Mesodermal cell (in vitro differentiated cells): ENCODE results near the gene ZNF410.
A peak's percentile ranks its signal among the peaks of the same experiment; 100 is the strongest.
"Not testable (repeated sequence)": the region's sequence is repeated elsewhere in the genome, so short reads cannot be mapped to it uniquely, and the experiment has no call there.

Source experiments
- H3K27ac ChIP-seq: 2 replicates; pipeline ENCODE4 v1.7.0; 2013; ENCODE audit warnings: mild to moderate bottlenecking, low read depth, low read length, moderate library complexity; ENCODE audit not compliant: severe bottlenecking
- H3K36me3 ChIP-seq: 2 replicates; pipeline ENCODE4 v1.7.1; 2013; ENCODE audit warnings: mild to moderate bottlenecking, low read length, moderate library complexity; ENCODE audit not compliant: control insufficient read depth, insufficient read depth
- H3K4me1 ChIP-seq: one replicate; pipeline ENCODE4 v1.7.1; 2013; ENCODE audit warnings: mild to moderate bottlenecking, low read length; ENCODE audit not compliant: insufficient read depth, control insufficient read depth, poor library complexity, severe bottlenecking
- H3K4me3 ChIP-seq: 2 replicates; pipeline ENCODE4 v1.7.0; 2013; ENCODE audit warnings: low read length, control low read depth, mild to moderate bottlenecking; ENCODE audit not compliant: insufficient read depth, poor library complexity, severe bottlenecking; ENCODE audit errors: extremely low read depth
- H3K9me3 ChIP-seq: 2 replicates; pipeline ENCODE4 v1.7.1; 2013; ENCODE audit warnings: mild to moderate bottlenecking, low read length, moderate library complexity; ENCODE audit not compliant: control insufficient read depth
- WGBS, 2 experiments: methylation state at CpG; one replicate each; pipeline ENCODE4 v1.1.5; 2013; ENCODE audit warnings: missing lambda C conversion rate in 2 of 2; ENCODE audit not compliant: insufficient coverage in 2 of 2; 5-methylcytosine and 5-hydroxymethylcytosine counted together

Gene ZNF410

GRCh38 chr14:73862480-73862879 lies 24.2 kb upstream of the ZNF410 start:
- Histone ChIP-seq H3K9me3 (no peaks in the 10 kb centered on the region), H3K4me3 (no peak overlapping the region), H3K36me3 (peaks cover 31% of the 10 kb centered on the region), H3K27ac (no peak overlapping the region), H3K4me1 (no peaks in the 10 kb centered on the region)
- WGBS, 2 experiments, result 96 to 100% methylated on average over 1 to 5 of the region's 8 CpGs

GRCh38 chr14:73863209-73863608 lies 23.4 kb upstream of the ZNF410 start:
- Histone ChIP-seq H3K27ac (no peak overlapping the region), H3K36me3 (peaks cover 35% of the 10 kb centered on the region), H3K4me1 (no peaks in the 10 kb centered on the region), H3K4me3 (no peak overlapping the region), H3K9me3 (no peaks in the 10 kb centered on the region)
- WGBS, 2 experiments, result no CpG with 5 or more reads among the region's 2 CpGs

GRCh38 chr14:73865534-73866113 lies 21.0 kb upstream of the ZNF410 start:
- Histone ChIP-seq H3K9me3 (no peaks in the 10 kb centered on the region), H3K27ac (no peak overlapping the region), H3K36me3 (peaks cover 31% of the 10 kb centered on the region), H3K4me1 (no peaks in the 10 kb centered on the region), H3K4me3 (no peak overlapping the region)
- WGBS, 2 experiments, result 95 to 96% methylated on average over 3 to 5 of the region's 8 CpGs

GRCh38 chr14:73869754-73870153 lies 16.9 kb upstream of the ZNF410 start:
- not testable (repeated sequence) for H3K4me3 ChIP-seq
- WGBS, 2 experiments, result 96 to 98% methylated on average over 10 of the region's 11 CpGs

GRCh38 chr14:73870525-73871235 lies 16.0 kb upstream of the ZNF410 start:
- Histone ChIP-seq H3K4me1 (no peaks in the 10 kb centered on the region), H3K4me3 (no peak overlapping the region)
- WGBS, 2 experiments, result no CpG with 5 or more reads among the region's 2 CpGs

More at GRCh38 chr14:73869754-73870153, 16.9 kb upstream of the ZNF410 start:
- H3K4me1 ChIP-seq, H3K27ac ChIP-seq, H3K9me3 ChIP-seq: not testable (repeated sequence)
- H3K36me3 ChIP-seq, result peaks cover 26% of the 10 kb centered on the region

GRCh38 chr14:73873660-73874059 lies 13.0 kb upstream of the ZNF410 start:
- Histone ChIP-seq H3K9me3 (no peaks in the 10 kb centered on the region), H3K27ac (no peak overlapping the region)
- 100% methylated on average over 1 to 2 of the region's 3 CpGs for whole genome bisulfite sequencing, 2 experiments

More at GRCh38 chr14:73870525-73871235, 16.0 kb upstream of the ZNF410 start:
- Histone ChIP-seq H3K36me3 (peaks cover 21% of the 10 kb centered on the region), H3K27ac (no peak overlapping the region), H3K9me3 (no peaks in the 10 kb centered on the region)

GRCh38 chr14:73877790-73878189 lies 8.9 kb upstream of the ZNF410 start:
- H3K36me3 ChIP-seq, result peaks cover 15% of the 10 kb centered on the region
- no peak overlapping the region for H3K27ac ChIP-seq
- 95 to 100% methylated on average over 3 of the region's 3 CpGs for WGBS, 2 experiments
- H3K9me3 ChIP-seq, result no peaks in the 10 kb centered on the region
- H3K4me1 ChIP-seq, result no peaks in the 10 kb centered on the region
- no peak overlapping the region for H3K4me3 ChIP-seq

More at GRCh38 chr14:73873660-73874059, 13.0 kb upstream of the ZNF410 start:
- Histone ChIP-seq H3K4me1 (no peaks in the 10 kb centered on the region), H3K4me3 (no peak overlapping the region), H3K36me3 (peaks cover 17% of the 10 kb centered on the region)

GRCh38 chr14:73878436-73878835 lies 8.2 kb upstream of the ZNF410 start:
- no peak overlapping the region for H3K27ac ChIP-seq
- no peak overlapping the region for H3K4me3 ChIP-seq
- H3K4me1 ChIP-seq, result no peaks in the 10 kb centered on the region
- H3K36me3 ChIP-seq, result peaks cover 11% of the 10 kb centered on the region
- WGBS, 2 experiments, result 92% methylated on average over 6 of the region's 6 CpGs
- H3K9me3 ChIP-seq, result no peaks in the 10 kb centered on the region

GRCh38 chr14:73879027-73879426 lies 7.6 kb upstream of the ZNF410 start:
- Histone ChIP-seq H3K4me1 (no peaks in the 10 kb centered on the region), H3K36me3 (peaks cover 11% of the 10 kb centered on the region), H3K4me3 (no peak overlapping the region), H3K27ac (no peak overlapping the region), H3K9me3 (no peaks in the 10 kb centered on the region)
- WGBS, 2 experiments, result 75 to 100% methylated on average over 1 of the region's 1 CpG

GRCh38 chr14:73884438-73885190 lies 2.0 kb upstream of the ZNF410 start:
- no peaks in the 10 kb centered on the region for H3K9me3 ChIP-seq
- H3K4me3 ChIP-seq, result no peak overlapping the region
- peaks cover 16% of the 10 kb centered on the region for H3K4me1 ChIP-seq
- peaks cover 3% of the 10 kb centered on the region for H3K36me3 ChIP-seq
- 97 to 100% methylated on average over 2 to 3 of the region's 8 CpGs for WGBS, 2 experiments
- H3K27ac ChIP-seq, result no peak overlapping the region

GRCh38 chr14:73887318-73887616 lies 608 bp downstream of the ZNF410 start:
- Histone ChIP-seq H3K36me3 (peaks cover 14% of the 10 kb centered on the region), H3K27ac (peak overlapping the region; percentile 94)
- no CpG with 5 or more reads among the region's 7 CpGs for WGBS, 2 experiments

More at GRCh38 chr14:73887318-73887616, 608 bp downstream of the ZNF410 start:
- H3K9me3 ChIP-seq, result no peaks in the 10 kb centered on the region
- H3K4me1 ChIP-seq, result peaks cover 16% of the 10 kb centered on the region
- peak overlapping the region; percentile 99 for H3K4me3 ChIP-seq
